Measurements from ENCODE around the gene PAQR8.

PAQR8 gene

GRCh38 chr6:52324189-52324588, 37.8 kb upstream of the PAQR8 start:
- DNase-seq (ENCODE audit: extremely low read depth, insufficient read length): no peak
- H3K4me3 ChIP-seq (replicated peaks; ENCODE audit: low read depth, low read length): no peak overlapping the region
- no peaks in the 10 kb centered on the region for H3K36me3 ChIP-seq (ENCODE audit: control insufficient read depth, insufficient read depth, low read length)
- no peaks in the 10 kb centered on the region; the same call in 1 of the 2 replicates for H3K27me3 ChIP-seq (replicated peaks; ENCODE audit: control insufficient read depth, insufficient read depth, low read length)
- no peak for TF ChIP-seq CTCF (IDR thresholded peaks at IDR 0.05; ENCODE audit: insufficient read depth, low read length, poor library complexity, severe bottlenecking)

GRCh38 chr6:52325695-52326471, 36.1 kb upstream of the PAQR8 start:
- H3K4me3 ChIP-seq (replicated peaks; ENCODE audit: low read depth, low read length): no peak overlapping the region

GRCh38 chr6:52326540-52327364, 35.2 kb upstream of the PAQR8 start:
- no peak for DNase-seq (ENCODE audit: extremely low read depth, insufficient read length)
- Histone ChIP-seq H3K36me3 (ENCODE audit: control insufficient read depth, insufficient read depth, low read length) (no peaks in the 10 kb centered on the region), H3K27me3 (replicated peaks; ENCODE audit: control insufficient read depth, insufficient read depth, low read length) (no peaks in the 10 kb centered on the region; the same call in 1 of the 2 replicates), H3K4me3 (replicated peaks; ENCODE audit: low read depth, low read length) (no peak overlapping the region)
- TF ChIP-seq CTCF (IDR thresholded peaks at IDR 0.05; ENCODE audit: insufficient read depth, low read length, poor library complexity, severe bottlenecking): no peak

More at GRCh38 chr6:52325695-52326471, 36.1 kb upstream of the PAQR8 start:
- H3K27me3 ChIP-seq (replicated peaks; ENCODE audit: control insufficient read depth, insufficient read depth, low read length): no peaks in the 10 kb centered on the region; the same call in 1 of the 2 replicates
- no peak for TF ChIP-seq CTCF (IDR thresholded peaks at IDR 0.05; ENCODE audit: insufficient read depth, low read length, poor library complexity, severe bottlenecking)
- DNase-seq (ENCODE audit: extremely low read depth, insufficient read length): no peak
- H3K36me3 ChIP-seq (ENCODE audit: control insufficient read depth, insufficient read depth, low read length): no peaks in the 10 kb centered on the region

- Histone ChIP-seq H3K36me3 (ENCODE audit: control insufficient read depth, insufficient read depth, low read length) (no peaks in the 10 kb centered on the region), H3K4me3 (replicated peaks; ENCODE audit: low read depth, low read length) (no peak overlapping the region), H3K27me3 (replicated peaks; ENCODE audit: control insufficient read depth, insufficient read depth, low read length) (no peaks in the 10 kb centered on the region; the same call in 1 of the 2 replicates)
- no peak for DNase-seq (ENCODE audit: extremely low read depth, insufficient read length)
- no peak for TF ChIP-seq CTCF (IDR thresholded peaks at IDR 0.05; ENCODE audit: insufficient read depth, low read length, poor library complexity, severe bottlenecking)
Observed at GRCh38 chr6:52328303-52328662, 33.7 kb upstream of the PAQR8 start.

- H3K4me3 ChIP-seq (replicated peaks; ENCODE audit: low read depth, low read length): no peak overlapping the region
- no peak for DNase-seq (ENCODE audit: extremely low read depth, insufficient read length)
- no peak for TF ChIP-seq CTCF (IDR thresholded peaks at IDR 0.05; ENCODE audit: insufficient read depth, low read length, poor library complexity, severe bottlenecking)
- H3K27me3 ChIP-seq (replicated peaks; ENCODE audit: control insufficient read depth, insufficient read depth, low read length): no peaks in the 10 kb centered on the region; the same call in 1 of the 2 replicates
- H3K36me3 ChIP-seq (ENCODE audit: control insufficient read depth, insufficient read depth, low read length): no peaks in the 10 kb centered on the region
Observed at GRCh38 chr6:52328729-52329128, 33.2 kb upstream of the PAQR8 start.

Measured in GM06990 (cell line).